B cell (primary cell): Measurements from ENCODE around the gene OVCH2.

ENCODE experiments used
- EZH2 ChIP-seq: IDR thresholded peaks from 2 replicates; pipeline ENCODE4 v1.6.1; 2012; ENCODE audit warnings: borderline replicate concordance, low read depth, mild to moderate bottlenecking, moderate library complexity, low read length; ENCODE audit not compliant: insufficient read depth, poor library complexity, severe bottlenecking
- TF ChIP-seq, protein P1 (sequence below): fragments of 200-600 bp; IDR thresholded peaks from one replicate; pipeline ENCODE4 v1.8.0; 2022; ENCODE audit warnings: antibody characterized with exemption, mild to moderate bottlenecking

DNA sequence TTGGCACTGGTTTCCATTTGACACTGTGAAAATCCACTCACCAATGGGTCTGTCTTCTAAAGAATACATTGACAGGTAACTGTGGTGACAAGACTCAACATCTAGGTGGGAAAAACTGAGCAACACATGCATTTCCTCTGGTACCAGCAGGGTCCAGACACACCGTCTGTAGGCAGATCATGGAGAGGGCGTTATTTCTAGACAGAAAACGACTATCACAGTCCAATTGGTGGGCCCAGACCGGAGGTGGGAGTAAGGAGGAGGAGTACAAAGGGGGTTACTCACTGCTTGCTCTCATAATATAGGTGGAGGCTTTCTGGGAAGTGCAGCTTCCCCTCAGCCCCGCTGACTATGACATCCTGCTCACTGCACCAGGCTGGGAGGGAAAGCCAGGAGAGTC, 9.9 kb downstream of the OVCH2 start:
- TF ChIP-seq, protein P1, sequence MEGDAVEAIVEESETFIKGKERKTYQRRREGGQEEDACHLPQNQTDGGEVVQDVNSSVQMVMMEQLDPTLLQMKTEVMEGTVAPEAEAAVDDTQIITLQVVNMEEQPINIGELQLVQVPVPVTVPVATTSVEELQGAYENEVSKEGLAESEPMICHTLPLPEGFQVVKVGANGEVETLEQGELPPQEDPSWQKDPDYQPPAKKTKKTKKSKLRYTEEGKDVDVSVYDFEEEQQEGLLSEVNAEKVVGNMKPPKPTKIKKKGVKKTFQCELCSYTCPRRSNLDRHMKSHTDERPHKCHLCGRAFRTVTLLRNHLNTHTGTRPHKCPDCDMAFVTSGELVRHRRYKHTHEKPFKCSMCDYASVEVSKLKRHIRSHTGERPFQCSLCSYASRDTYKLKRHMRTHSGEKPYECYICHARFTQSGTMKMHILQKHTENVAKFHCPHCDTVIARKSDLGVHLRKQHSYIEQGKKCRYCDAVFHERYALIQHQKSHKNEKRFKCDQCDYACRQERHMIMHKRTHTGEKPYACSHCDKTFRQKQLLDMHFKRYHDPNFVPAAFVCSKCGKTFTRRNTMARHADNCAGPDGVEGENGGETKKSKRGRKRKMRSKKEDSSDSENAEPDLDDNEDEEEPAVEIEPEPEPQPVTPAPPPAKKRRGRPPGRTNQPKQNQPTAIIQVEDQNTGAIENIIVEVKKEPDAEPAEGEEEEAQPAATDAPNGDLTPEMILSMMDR, result no peak
- no peak for TF ChIP-seq EZH2
